Stimulated activated CD4-positive, alpha-beta T cell treated with anti-CD3 and anti-CD28 coated beads, TNF-alpha, amount 100 ng/mL, for 4 hours (primary cell): ENCODE data around the gene RADIL.

Experiments
- DNase-seq, 3 experiments: peaks; one replicate each; pipeline ENCODE4 v3.0.0-alpha.2; 2020; ENCODE audit warnings: low read depth in 3 of 3

RADIL gene

GRCh38 chr7:4883033-4883371 lies 514 bp downstream of the RADIL start:
- no peak for DNase-seq

- no peak for DNase-seq
Observed at GRCh38 chr7:4882169-4883032, 1.1 kb downstream of the RADIL start.

- DNase-seq: no peak
Observed at GRCh38 chr7:4880218-4880617, 3.3 kb downstream of the RADIL start.

- no peak for DNase-seq
Observed at GRCh38 chr7:4879396-4880081, 4.0 kb downstream of the RADIL start.

GRCh38 chr7:4878336-4879335 lies 4.9 kb downstream of the RADIL start:
- DNase-seq: no peak

- no peak for DNase-seq
Observed at GRCh38 chr7:4876586-4876985, 6.9 kb downstream of the RADIL start.

GRCh38 chr7:4875391-4875790 lies 8.1 kb downstream of the RADIL start:
- DNase-seq: no peak

- DNase-seq: no peak
Observed at GRCh38 chr7:4873071-4873944, 10.2 kb downstream of the RADIL start.

GRCh38 chr7:4871930-4872675 lies 11.4 kb downstream of the RADIL start:
- no peak for DNase-seq

GRCh38 chr7:4871056-4871680 lies 12.3 kb downstream of the RADIL start:
- no peak for DNase-seq

- no peak for DNase-seq
Observed at GRCh38 chr7:4868493-4868892, 15.0 kb downstream of the RADIL start.

- no peak for DNase-seq
Observed at GRCh38 chr7:4866528-4867496, 16.7 kb downstream of the RADIL start.

GRCh38 chr7:4862156-4862555 lies 21.4 kb downstream of the RADIL start:
- no peak for DNase-seq

GRCh38 chr7:4861673-4862072 lies 21.8 kb downstream of the RADIL start, which contains the start of gene PAPOLB:
PAPOLB (minus strand) TSS chr7:4862030; CDS start chr7:4861810, 220 bp downstream.
- DNase-seq: no peak

GRCh38 chr7:4861227-4861626 lies 22.3 kb downstream of the RADIL start:
- no peak for DNase-seq

GRCh38 chr7:4857189-4857588 lies 26.3 kb downstream of the RADIL start:
- DNase-seq: no peak

- no peak for DNase-seq
Observed at GRCh38 chr7:4856336-4857057, 27.0 kb downstream of the RADIL start.

- DNase-seq: no peak
Observed at GRCh38 chr7:4854916-4855315, 28.6 kb downstream of the RADIL start.
